PC-3 (cell line): ENCODE data around the gene ERH. TPM values are rescaled to one million over a fixed set of nuclear protein-coding genes. Genes with fewer than 3 reads are reported as not detected.
A peak's percentile ranks its signal among the peaks of the same experiment; 100 is the strongest.

ENCODE experiments used
- ATAC-seq: fragments of 200-7000 bp; cut with Tn5 transposase; 2 replicates; pipeline ENCODE4 v1.9.1; 2020; ENCODE audit warnings: mild to moderate bottlenecking, moderate library complexity
- BruUV-seq: library from RNA; stranded (reverse); fragments of 400-500 nt; replicated peaks from 2 replicates; lab custom pipeline; 2021; lab: Mats Ljungman, UMichigan
- CTCF ChIA-PET: fragments of 300-600 bp; sonication (Branson Sonifier 250); formaldehyde crosslinking; loops from one replicate; lab custom pipeline; 2022; ENCODE audit warnings: antibody characterized with exemption; lab: Charles Lee
- POLR2A ChIA-PET: fragments of 300-600 bp; sonication (Branson Sonifier 250); formaldehyde crosslinking; loops from one replicate; lab custom pipeline; 2022; ENCODE audit warnings: antibody characterized with exemption; ENCODE audit not compliant: unreplicated experiment; lab: Charles Lee
- DNase-seq: peaks from one replicate; pipeline ENCODE4 v3.0.0-alpha.2; 2015
- H2AFZ ChIP-seq: fragments of 300-600 bp; sonication (generic); 2 replicates; pipeline ENCODE4 v1.6.0; 2016; ENCODE audit warnings: antibody characterized with exemption, low read length
- H3F3A ChIP-seq: fragments of 300-600 bp; sonication (generic); one replicate; pipeline ENCODE4 v1.6.0; 2017; ENCODE audit warnings: antibody characterized with exemption, low read length, control low read depth, mild to moderate bottlenecking; ENCODE audit not compliant: unreplicated experiment
- H3K27ac ChIP-seq: fragments of 300-600 bp; sonication (generic); 2 replicates; pipeline ENCODE4 v1.5.1; 2016; ENCODE audit warnings: mild to moderate bottlenecking, low read length
- H3K27me3 ChIP-seq: fragments of 300-600 bp; sonication (generic); 2 replicates; pipeline ENCODE4 v1.6.1; 2016; ENCODE audit warnings: low read length, mixed read lengths
- H3K36me3 ChIP-seq: fragments of 300-600 bp; sonication (generic); 2 replicates; pipeline ENCODE4 v1.6.1; 2016; ENCODE audit warnings: low read depth, mixed run types, low read length, mixed read lengths
- H3K4me1 ChIP-seq: fragments of 300-600 bp; sonication (generic); 2 replicates; pipeline ENCODE4 v1.5.1; 2016; ENCODE audit warnings: low read length; ENCODE audit not compliant: insufficient read depth
- H3K4me2 ChIP-seq: fragments of 300-600 bp; sonication (generic); 2 replicates; pipeline ENCODE4 v1.6.0; 2016; ENCODE audit warnings: low read length
- H3K4me3 ChIP-seq: fragments of 300-600 bp; sonication (generic); 2 replicates; pipeline ENCODE4 v1.5.1; 2016; ENCODE audit warnings: mild to moderate bottlenecking, low read length, mixed read lengths
- H3K79me2 ChIP-seq: fragments of 300-600 bp; sonication (generic); 2 replicates; pipeline ENCODE4 v1.6.1; 2017; ENCODE audit warnings: low read length, mixed read lengths
- H3K9ac ChIP-seq: fragments of 300-600 bp; sonication (generic); 2 replicates; pipeline ENCODE4 v1.6.0; 2016; ENCODE audit warnings: mild to moderate bottlenecking, low read length
- H3K9me2 ChIP-seq: fragments of 300-600 bp; sonication (generic); replicated peaks from 2 replicates; pipeline ENCODE4 v1.6.1; 2016; ENCODE audit warnings: mixed run types, low read length, mixed read lengths
- H3K9me3 ChIP-seq: fragments of 300-600 bp; sonication (generic); 2 replicates; pipeline ENCODE4 v1.6.1; 2016; ENCODE audit warnings: low read length, mixed read lengths
- H4K20me1 ChIP-seq: fragments of 300-600 bp; sonication (generic); 2 replicates; pipeline ENCODE4 v1.6.1; 2016; ENCODE audit warnings: low read length, mixed read lengths
- CTCF ChIP-seq: fragments of 300-600 bp; sonication (generic); conservative IDR thresholded peaks from 2 replicates; pipeline ENCODE4 v1.5.1; 2017; ENCODE audit warnings: antibody characterized with exemption, low read depth, mild to moderate bottlenecking, low read length
- EZH2 ChIP-seq: fragments of 300-600 bp; sonication (generic); IDR thresholded peaks from one replicate; pipeline ENCODE4 v1.6.1; 2017; ENCODE audit warnings: antibody characterized with exemption, mild to moderate bottlenecking, low read length; ENCODE audit not compliant: unreplicated experiment
- EZH2phosphoT487 ChIP-seq: fragments of 300-600 bp; sonication (generic); IDR thresholded peaks from 2 replicates; pipeline ENCODE4 v1.6.1; 2018; ENCODE audit warnings: mild to moderate bottlenecking, antibody characterized with exemption, low read length, borderline replicate concordance
- intact Hi-C: fragments of 100-400 bp; cut with micrococcal nuclease; formaldehyde crosslinking; loops from 2 replicates; pipeline ENCODE4 v1.9.0; 2023
- total RNA-seq: library from RNA; depleted of rRNA; stranded (reverse); fragments of >200 nt; gene quantifications from 2 replicates; pipeline ENCODE4 v1.2.3, GENCODE V29; 2014

Gene ERH
- total RNA-seq, 1 experiment from 2014 or later = 128 TPM

DNA sequence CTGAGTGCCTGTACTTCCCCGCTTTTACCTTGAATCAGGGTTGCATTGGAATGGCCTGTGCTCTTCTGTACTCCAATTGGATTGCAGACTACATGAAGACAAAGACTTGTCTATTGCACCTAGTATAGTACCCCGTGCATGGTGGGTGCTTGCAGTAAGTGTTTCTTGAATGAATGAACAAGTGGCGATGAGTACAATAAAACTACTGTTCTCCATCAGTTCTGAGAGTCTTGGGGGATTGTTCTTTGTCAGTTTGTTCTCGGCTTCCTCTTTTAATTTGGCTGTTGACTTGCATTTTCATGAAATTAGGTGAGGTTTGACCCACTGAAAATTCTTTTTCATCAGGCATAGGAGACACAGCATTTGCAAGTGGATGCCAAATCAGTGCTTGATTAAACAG is 34.1 kb downstream of the ERH start:
- intact Hi-C loops = no loop called here
- H3K27ac ChIP-seq = no peak overlapping the region
- CTCF ChIA-PET = interaction anchor here (0.6 kb wide), 1 partner anchor 60 kb away, joined by 3 read pairs; no protein-coding TSS in a partner anchor
- H3K4me1 ChIP-seq = no peaks in the 10 kb centered on the region
- H3K36me3 ChIP-seq = no peaks in the 10 kb centered on the region
- no peak for ATAC-seq
- H3K4me2 ChIP-seq = no peak overlapping the region
- BruUV-seq = no TSS peak
- no peaks in the 10 kb centered on the region for H3K9me2 ChIP-seq
- TF ChIP-seq EZH2 = no peak
- TF ChIP-seq CTCF = no peak
- H3K9me3 ChIP-seq = no peaks in the 10 kb centered on the region
- no peak for DNase-seq
- H3F3A ChIP-seq = no peaks in the 10 kb centered on the region
- POLR2A ChIA-PET = no interaction called here
- H3K27me3 ChIP-seq = peaks cover 3% of the 10 kb centered on the region; the same call in 1 of the 2 replicates
- no peak overlapping the region for H3K9ac ChIP-seq
- no peak overlapping the region for H2AFZ ChIP-seq
- H3K79me2 ChIP-seq = no peaks in the 10 kb centered on the region
- H3K4me3 ChIP-seq = no peak overlapping the region
- no peaks in the 10 kb centered on the region for H4K20me1 ChIP-seq

DNA sequence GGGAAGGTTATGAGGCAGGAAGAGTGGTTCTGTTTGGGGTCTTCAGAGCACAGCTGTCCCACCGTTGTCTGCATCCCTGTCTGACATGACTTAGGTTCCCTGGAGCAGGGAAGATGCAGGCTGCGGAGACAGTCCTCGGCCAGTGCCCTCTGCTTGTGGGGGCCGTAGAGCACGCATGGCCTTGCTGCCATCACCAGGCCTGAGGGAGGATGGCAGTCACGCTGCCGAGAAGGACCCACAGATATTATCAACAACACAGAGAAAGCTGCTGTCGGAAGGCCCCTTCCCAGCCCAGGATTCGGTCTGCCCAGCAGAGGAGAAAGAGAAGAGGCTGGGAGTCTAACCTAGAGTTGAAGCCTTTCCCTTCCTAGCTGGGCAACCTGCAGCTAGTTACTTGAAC is 35.0 kb downstream of the ERH start:
- Histone ChIP-seq H2AFZ (no peak overlapping the region), H3K27ac (no peak overlapping the region), H3K4me3 (no peak overlapping the region), H3K36me3 (no peaks in the 10 kb centered on the region), H3F3A (no peaks in the 10 kb centered on the region), H3K27me3 (peaks cover 3% of the 10 kb centered on the region; the same call in 1 of the 2 replicates), H3K9ac (no peak overlapping the region), H4K20me1 (no peaks in the 10 kb centered on the region), H3K9me3 (no peaks in the 10 kb centered on the region), H3K9me2 (no peaks in the 10 kb centered on the region), H3K79me2 (no peaks in the 10 kb centered on the region), H3K4me1 (no peaks in the 10 kb centered on the region), H3K4me2 (no peak overlapping the region)
- intact Hi-C loops = no loop called here
- no TSS peak for BruUV-seq
- no peak for TF ChIP-seq EZH2
- TF ChIP-seq EZH2phosphoT487 = no peak
- TF ChIP-seq CTCF = peak; percentile 53
- ChIA-PET POLR2A (interaction anchor here (0.7 kb wide), 1 partner anchor 32 kb away, joined by 4 read pairs; no protein-coding TSS in a partner anchor), CTCF (interaction anchor here (0.6 kb wide), 1 partner anchor 59 kb away, joined by 3 read pairs; no protein-coding TSS in a partner anchor)
- DNase-seq (no peak), ATAC-seq (peak; percentile 47; the same call in 1 of the 2 replicates)

DNA sequence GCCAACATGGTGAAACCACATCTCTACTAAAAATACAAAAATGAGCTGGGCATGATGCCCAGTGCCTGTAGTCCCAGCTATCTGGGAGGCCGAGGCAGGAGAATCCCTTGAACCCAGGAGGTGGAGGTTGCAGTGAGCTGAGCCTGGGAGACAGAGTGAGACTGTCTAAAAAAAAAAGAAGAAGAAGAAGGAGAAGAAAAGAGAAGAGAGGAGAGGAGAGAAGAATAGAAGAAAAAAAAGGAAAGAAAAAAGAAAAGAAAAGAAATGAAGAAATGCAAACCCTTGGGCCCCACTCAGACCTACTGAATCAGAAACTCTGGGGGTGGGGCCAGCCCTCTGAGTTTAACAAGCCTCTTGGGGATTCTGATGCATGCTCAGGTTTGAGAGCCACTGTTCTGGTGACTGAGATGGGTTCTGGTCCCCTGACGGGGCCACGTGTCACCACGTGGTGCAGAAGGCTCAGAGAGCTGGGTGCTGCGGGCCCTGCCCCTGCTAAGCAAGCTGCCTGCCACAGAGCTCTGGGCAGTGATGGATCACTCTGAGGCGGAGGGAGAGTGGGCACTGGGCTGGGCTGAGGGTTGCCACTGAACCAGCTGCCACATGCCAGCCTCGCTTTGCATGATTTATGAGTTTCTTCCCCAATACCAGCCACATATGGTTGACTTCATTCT is 37.5 kb downstream of the ERH start:
- intact Hi-C loops = no loop called here
- TF ChIP-seq EZH2 (no peak), CTCF (no peak), EZH2phosphoT487 (no peak)
- no peaks in the 10 kb centered on the region for H4K20me1 ChIP-seq
- no peak for ATAC-seq
- H3K9me2 ChIP-seq = no peaks in the 10 kb centered on the region
- no peak overlapping the region for H3K9ac ChIP-seq
- no peak overlapping the region for H3K4me2 ChIP-seq
- no peak for DNase-seq
- H3K27me3 ChIP-seq = peaks cover 3% of the 10 kb centered on the region; the same call in 1 of the 2 replicates
- ChIA-PET CTCF (interaction anchor here (1.0 kb wide), 1 partner anchor 118 kb away, joined by 3 read pairs; no protein-coding TSS in a partner anchor), POLR2A (no interaction called here)
- H3F3A ChIP-seq = no peaks in the 10 kb centered on the region
- BruUV-seq = no TSS peak
- no peaks in the 10 kb centered on the region for H3K9me3 ChIP-seq
- no peak overlapping the region for H3K4me3 ChIP-seq
- no peaks in the 10 kb centered on the region for H3K36me3 ChIP-seq
- H2AFZ ChIP-seq = no peak overlapping the region
- H3K27ac ChIP-seq = no peak overlapping the region
- H3K79me2 ChIP-seq = no peaks in the 10 kb centered on the region
- 0 out of 2 replicates have a peak, but pooled peaks cover 6% of the 10 kb centered on the region for H3K4me1 ChIP-seq
